Transverse colon (tissue), 4 donors: ENCODE results near the gene CITED2. TPM values are rescaled to one million over a fixed set of nuclear protein-coding genes. Genes with fewer than 3 reads are reported as not detected.

ENCODE experiments used
- DNase-seq: peaks from one replicate; pipeline ENCODE4 v3.0.0-alpha.2; 2019
- H3K27ac ChIP-seq, 4 donors: fragments of 200-600 bp; sonication (generic); 2 replicates each; pipeline ENCODE4 v1.5.1; 2016 to 2018; ENCODE audit warnings: inconsistent platforms in 4 of 4
- H3K27me3 ChIP-seq: fragments of 200-600 bp; sonication (generic); 2 replicates; pipeline ENCODE4 v1.5.1; 2017; ENCODE audit warnings: inconsistent platforms
- H3K36me3 ChIP-seq, 4 donors: fragments of 200-600 bp; sonication (generic); 2 replicates each; pipeline ENCODE4 v1.5.1; 2017 to 2019; ENCODE audit warnings: inconsistent platforms in 4 of 4
- H3K4me1 ChIP-seq, 4 donors: fragments of 200-600 bp; sonication (generic); 2 replicates each; pipeline ENCODE4 v1.5.1; 2017 to 2020; ENCODE audit warnings: inconsistent platforms in 4 of 4
- H3K4me3 ChIP-seq, 4 donors: fragments of 200-600 bp; sonication (generic); 1 replicate in 1 of 4; 2 replicates in 3 of 4; pipeline versions ENCODE4 v1.5.1 to v1.6.1; 2017 to 2019; ENCODE audit warnings: inconsistent platforms in 4 of 4
- H3K9me3 ChIP-seq, 2 donors: fragments of 200-600 bp; sonication (generic); 2 replicates each; pipeline ENCODE4 v1.5.1; 2017 to 2019; ENCODE audit warnings: inconsistent platforms in 2 of 2
- EP300 ChIP-seq: sonication (generic); formaldehyde crosslinking; IDR thresholded peaks from one replicate; pipeline ENCODE4 v1.6.1; 2017; ENCODE audit warnings: antibody characterized with exemption, low read depth
- POLR2A ChIP-seq: fragments of 450-650 bp; IDR thresholded peaks from one replicate; pipeline ENCODE4 v1.6.1; 2016; ENCODE audit warnings: antibody characterized with exemption, mild to moderate bottlenecking, moderate library complexity
- POLR2AphosphoS5 ChIP-seq, 3 donors: sonication (generic); formaldehyde crosslinking; IDR thresholded peaks; one replicate each; pipeline ENCODE4 v1.6.1; 2016; ENCODE audit warnings: antibody characterized with exemption in 3 of 3
- WGBS, 2 donors: methylation state at CpG; one replicate each; pipeline ENCODE4 v1.1.5; 2018; ENCODE audit warnings: low coverage in 1 of 2; 5-methylcytosine and 5-hydroxymethylcytosine counted together
- in situ Hi-C, 4 donors: fragments of 200-750 bp; cut with MboI; loops; one replicate each; pipeline versions ENCODE4 v1.15.0 to v1.15.1; 2017; ENCODE audit warnings: low sequenced_read_pairs in 3 of 4, low pct_ligation_motif_present in 1 of 4, low pct_unique_long_range_greater_than_20kb in 1 of 4
- intact Hi-C: fragments of 100-400 bp; cut with DNase I; formaldehyde crosslinking; loops from one replicate; pipeline ENCODE4 v1.15.1; 2023; ENCODE audit warnings: low total_unique reads
- total RNA-seq, 4 donors: library from RNA; depleted of rRNA; stranded (reverse); fragments of >200 nt; gene quantifications; one replicate each; pipeline ENCODE4 v1.1.0, GENCODE V29; 2016
- TF ChIP-seq, protein P1 (sequence below), 5 experiments: fragments of 200-600 bp in 3 of 5; fragments of 450-650 bp in 2 of 5; sonication (generic) in 3 of 5; IDR thresholded peaks; 1 replicate in 2 of 5; 2 replicates in 3 of 5; pipeline ENCODE4 v1.5.1; 2016 to 2017; ENCODE audit warnings: antibody characterized with exemption in 5 of 5, inconsistent platforms in 3 of 5, mild to moderate bottlenecking in 2 of 5, moderate library complexity in 1 of 5

CITED2 gene
- total RNA-seq, 4 donors from 2014 or later = 66.6 to 116 (median 102) TPM

GRCh38 chr6:139341060-139341459, 33.4 kb downstream of the CITED2 start:
- 91 to 97% methylated on average over 2 of the region's 2 CpGs for WGBS, 2 donors
- Histone ChIP-seq H3K4me3 (no peak overlapping the region), H3K27ac (no peak overlapping the region), H3K36me3 (no peaks in the 10 kb centered on the region), H3K4me1 (peaks cover 0 to 14% (median 0%) of the 10 kb centered on the region in 4 donors), H3K27me3 (no peaks in the 10 kb centered on the region), H3K9me3 (no peaks in the 10 kb centered on the region)
- no peak for DNase-seq
- in situ Hi-C loops = no loop called here
- intact Hi-C loops = no loop called here
- no peak for TF ChIP-seq POLR2A
- TF ChIP-seq POLR2AphosphoS5 (IDR thresholded peaks at IDR 0.05) = no peak
- TF ChIP-seq, protein P1, sequence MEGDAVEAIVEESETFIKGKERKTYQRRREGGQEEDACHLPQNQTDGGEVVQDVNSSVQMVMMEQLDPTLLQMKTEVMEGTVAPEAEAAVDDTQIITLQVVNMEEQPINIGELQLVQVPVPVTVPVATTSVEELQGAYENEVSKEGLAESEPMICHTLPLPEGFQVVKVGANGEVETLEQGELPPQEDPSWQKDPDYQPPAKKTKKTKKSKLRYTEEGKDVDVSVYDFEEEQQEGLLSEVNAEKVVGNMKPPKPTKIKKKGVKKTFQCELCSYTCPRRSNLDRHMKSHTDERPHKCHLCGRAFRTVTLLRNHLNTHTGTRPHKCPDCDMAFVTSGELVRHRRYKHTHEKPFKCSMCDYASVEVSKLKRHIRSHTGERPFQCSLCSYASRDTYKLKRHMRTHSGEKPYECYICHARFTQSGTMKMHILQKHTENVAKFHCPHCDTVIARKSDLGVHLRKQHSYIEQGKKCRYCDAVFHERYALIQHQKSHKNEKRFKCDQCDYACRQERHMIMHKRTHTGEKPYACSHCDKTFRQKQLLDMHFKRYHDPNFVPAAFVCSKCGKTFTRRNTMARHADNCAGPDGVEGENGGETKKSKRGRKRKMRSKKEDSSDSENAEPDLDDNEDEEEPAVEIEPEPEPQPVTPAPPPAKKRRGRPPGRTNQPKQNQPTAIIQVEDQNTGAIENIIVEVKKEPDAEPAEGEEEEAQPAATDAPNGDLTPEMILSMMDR (IDR thresholded peaks at IDR 0.05) = no peak
- no peak for TF ChIP-seq EP300

DNA sequence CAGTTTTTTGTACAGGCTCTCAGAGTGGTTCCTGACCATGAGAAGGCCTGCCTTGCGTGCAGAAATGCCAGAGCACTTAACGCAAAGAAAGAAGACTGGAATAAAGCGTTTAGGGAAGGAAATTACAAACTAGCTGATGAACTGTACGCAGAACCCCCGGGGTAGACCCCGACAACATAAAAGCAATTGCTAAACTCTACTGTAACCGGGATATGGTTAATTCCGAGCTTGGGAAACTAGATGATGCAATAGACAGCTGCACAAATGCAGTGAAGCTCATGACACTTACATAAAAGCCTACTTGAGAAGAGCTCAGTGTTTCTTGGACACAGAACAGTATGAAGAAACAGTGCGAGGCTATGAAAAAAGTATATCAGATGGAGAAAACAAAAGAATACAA, 35.7 kb downstream of the CITED2 start:
- no peak for DNase-seq
- in situ Hi-C loops (no loop called here), intact Hi-C loops (no loop called here)
- Histone ChIP-seq H3K4me1 (peaks cover 0 to 15% (median 0%) of the 10 kb centered on the region in 4 donors), H3K27ac (peak overlapping the region; percentile 10 to 35 (median 22)), H3K36me3 (no peaks in the 10 kb centered on the region), H3K9me3 (no peaks in the 10 kb centered on the region), H3K27me3 (no peaks in the 10 kb centered on the region), H3K4me3 (no peak overlapping the region)
- TF ChIP-seq EP300 = no peak
- TF ChIP-seq POLR2AphosphoS5 (IDR thresholded peaks at IDR 0.05) = peak in 1 of 3 donors; percentile 63
- 77 to 78% methylated on average over 9 of the region's 9 CpGs for WGBS, 2 donors

- TF ChIP-seq, protein P1 (IDR thresholded peaks at IDR 0.05) = no peak
- no peak for TF ChIP-seq POLR2A
- TF ChIP-seq EP300 = no peak
- TF ChIP-seq POLR2AphosphoS5 (IDR thresholded peaks at IDR 0.05) = no peak
- Histone ChIP-seq H3K4me3 (no peak overlapping the region), H3K27me3 (no peaks in the 10 kb centered on the region), H3K27ac (peak overlapping the region in 1 of 4 donors; percentile 10), H3K9me3 (no peaks in the 10 kb centered on the region), H3K36me3 (no peaks in the 10 kb centered on the region), H3K4me1 (peaks cover 0 to 15% (median 0%) of the 10 kb centered on the region in 4 donors)
- in situ Hi-C loops = no loop called here
- no peak for DNase-seq
- intact Hi-C loops = no loop called here
- WGBS, 2 donors = 48 to 77% methylated on average over 5 of the region's 5 CpGs
These were observed 36.6 kb downstream of the CITED2 start for GRCh38 chr6:139337830-139338229.

GRCh38 chr6:139337001-139337400, 37.4 kb downstream of the CITED2 start:
- Histone ChIP-seq H3K9me3 (no peaks in the 10 kb centered on the region), H3K27ac (no peak overlapping the region), H3K36me3 (no peaks in the 10 kb centered on the region), H3K27me3 (no peaks in the 10 kb centered on the region), H3K4me1 (peaks cover 0 to 15% (median 0%) of the 10 kb centered on the region in 4 donors), H3K4me3 (no peak overlapping the region)
- DNase-seq = no peak
- TF ChIP-seq, protein P1 (IDR thresholded peaks at IDR 0.05) = no peak
- TF ChIP-seq EP300 = no peak
- TF ChIP-seq POLR2AphosphoS5 (IDR thresholded peaks at IDR 0.05) = no peak
- no peak for TF ChIP-seq POLR2A
- intact Hi-C loops (no loop called here), in situ Hi-C loops (no loop called here)
- 64 to 78% methylated on average over 2 of the region's 2 CpGs for WGBS, 2 donors

DNA sequence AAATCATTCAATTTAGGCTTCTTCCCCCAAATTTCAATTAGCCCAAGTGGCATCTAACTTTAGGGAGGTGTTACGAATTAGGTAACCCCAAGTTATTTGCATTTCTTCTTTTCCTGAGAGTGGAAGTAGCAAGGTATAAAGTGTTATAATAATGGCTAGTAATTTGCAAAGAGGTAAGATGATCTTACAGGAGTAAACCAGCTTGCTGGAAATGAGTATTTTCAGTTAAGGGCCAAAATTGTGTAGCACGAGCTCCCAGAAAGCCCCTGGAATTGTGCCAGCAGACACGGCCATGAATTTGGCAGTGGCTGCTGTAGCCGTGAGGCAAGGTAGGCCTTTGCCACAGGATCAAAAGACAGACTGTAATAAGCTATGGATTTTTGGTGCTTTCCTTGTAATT, 38.0 kb downstream of the CITED2 start:
- intact Hi-C loops = no loop called here
- no peak overlapping the region for H3K4me3 ChIP-seq
- no peaks in the 10 kb centered on the region for H3K27me3 ChIP-seq
- DNase-seq = peak; percentile 26
- H3K9me3 ChIP-seq = no peaks in the 10 kb centered on the region
- peaks cover 0 to 15% (median 0%) of the 10 kb centered on the region in 4 donors for H3K4me1 ChIP-seq
- H3K27ac ChIP-seq = no peak overlapping the region
- no peak for TF ChIP-seq POLR2A
- TF ChIP-seq POLR2AphosphoS5 (IDR thresholded peaks at IDR 0.05) = no peak
- TF ChIP-seq EP300 = no peak
- TF ChIP-seq, protein P1 (IDR thresholded peaks at IDR 0.05) = no peak
- WGBS, 2 donors = 33 to 36% methylated on average over 3 to 4 of the region's 4 CpGs
- no peaks in the 10 kb centered on the region for H3K36me3 ChIP-seq
- in situ Hi-C loops = no loop called here
